Activated naive CD4-positive, alpha-beta T cell treated with anti-CD3 and anti-CD28 coated beads, Interleukin-2, amount 10 ng/mL, durations not matched to agents 5 hours and 36 hours (primary cell): ENCODE data around the gene NAIF1. TPM values are rescaled to one million over a fixed set of nuclear protein-coding genes. Genes with fewer than 3 reads are reported as not detected.

Experiments used
- total RNA-seq, 2 experiments: library from RNA; stranded (reverse); gene quantifications; one replicate each; pipeline ENCODE4 v1.2.3, GENCODE V29; 2021

Gene NAIF1
- 10 to 100 TPM; 11.0 to 12.9 TPM for total RNA-seq

DNA sequence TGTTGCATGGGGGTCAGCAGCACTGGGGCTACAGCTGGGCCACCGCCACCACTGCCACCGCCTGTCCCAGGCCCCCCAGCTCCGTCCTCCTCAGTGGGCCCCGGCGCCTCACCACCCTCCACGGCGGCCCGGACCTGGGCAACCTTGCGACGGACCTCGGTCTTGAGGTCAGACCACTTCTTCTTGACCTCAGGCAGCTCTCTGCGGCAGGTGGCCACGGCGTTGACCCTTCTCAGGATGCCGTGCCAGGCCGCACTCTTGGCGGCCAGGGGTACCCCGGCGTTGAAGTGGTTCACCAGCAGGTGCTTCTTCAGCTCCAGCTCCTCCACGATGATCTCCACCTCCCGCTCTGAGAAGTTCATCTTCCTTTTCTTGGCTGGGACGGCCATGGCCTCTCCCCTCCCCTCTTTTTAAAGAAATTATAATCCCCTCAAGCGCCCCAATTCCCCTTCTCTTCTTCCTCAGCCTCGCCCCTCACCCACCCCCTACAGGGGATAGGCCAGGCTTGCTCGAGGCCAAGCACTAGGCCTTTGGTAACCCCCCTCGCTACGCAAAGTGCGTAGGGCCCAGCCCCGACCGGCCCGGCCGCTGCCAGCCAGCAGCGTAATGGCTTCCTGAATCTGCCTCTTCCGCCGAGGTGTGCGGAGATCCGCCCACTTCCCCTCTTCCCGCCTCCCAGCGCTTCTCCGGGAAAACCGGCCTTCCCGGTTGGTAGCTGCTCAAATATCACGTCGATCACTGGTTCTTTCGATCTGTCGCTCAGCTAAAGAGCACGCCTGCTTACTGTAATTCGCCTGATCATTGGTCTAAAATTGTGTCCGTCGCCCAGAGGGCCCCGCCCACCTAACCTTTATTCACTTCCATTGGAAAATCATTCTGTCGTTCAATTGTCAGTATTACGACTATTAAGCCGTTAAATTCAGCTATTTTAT lies at the start of gene NAIF1:
Gene NAIF1 (minus strand): TSS at position 608 of the 932 bp plus-strand sequence. CDS start 219 bp downstream, at position 389.

DNA sequence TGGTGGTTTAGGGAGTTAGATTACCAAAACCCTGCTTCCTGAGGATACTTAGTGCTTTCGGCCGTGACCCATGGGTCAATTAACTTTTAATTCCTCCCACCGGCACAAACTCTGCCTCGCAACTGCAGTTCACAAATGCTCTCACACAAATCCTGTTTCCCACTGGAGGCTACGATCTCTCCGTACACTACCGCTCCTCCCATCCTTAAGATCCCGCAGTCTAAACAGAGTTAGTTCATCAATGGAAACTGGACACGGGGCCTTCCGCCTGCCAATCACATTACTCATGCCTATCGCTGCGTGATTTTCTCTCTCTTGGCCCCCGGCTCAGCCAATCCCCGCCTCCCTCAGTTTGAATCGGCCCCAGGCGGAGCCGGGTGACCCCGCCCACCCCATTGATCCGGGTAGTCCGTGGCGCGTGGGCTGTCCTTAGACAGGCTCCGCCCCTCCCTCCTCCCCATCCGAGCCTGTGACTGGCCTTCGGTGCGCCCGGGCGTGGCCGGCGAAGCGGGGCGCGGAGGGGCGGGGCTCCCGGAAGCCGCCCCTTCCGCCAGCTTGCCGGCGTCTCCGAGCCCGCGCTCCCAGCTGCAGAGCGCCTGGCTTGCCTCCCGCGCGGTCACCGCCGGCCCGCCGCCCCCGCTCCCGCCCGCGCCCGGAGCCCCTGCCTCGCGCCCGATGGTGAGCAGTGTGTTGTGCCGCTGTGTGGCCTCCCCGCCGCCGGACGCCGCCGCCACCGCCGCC lies 695 bp upstream of the NAIF1 start, which contains the start of gene SLC25A25:
Gene SLC25A25 (plus strand): TSS at position 588 of the 741 bp plus-strand sequence. CDS start 88 bp downstream, at position 676.

Other genes starting within 250 kb of the NAIF1 start
- 10 to 100 TPM; 18.3 TPM for gene ENG, start 212.7 kb downstream of the NAIF1 start, total RNA-seq
- gene AK1, start 189.6 kb downstream of the NAIF1 start, total RNA-seq, result 10 to 100 TPM; 65.7 to 83.0 TPM
- gene ST6GALNAC6, start 167.7 kb downstream of the NAIF1 start, total RNA-seq, result 100 to 1,000 TPM; 119 to 129 TPM
- 10 to 100 TPM; 29.6 to 32.1 TPM for gene ST6GALNAC4, start 150.3 kb downstream of the NAIF1 start, total RNA-seq
- 1 to 10 TPM; 1.0 to 1.2 TPM for gene PIP5KL1, start 136.5 kb downstream of the NAIF1 start, total RNA-seq
- gene DPM2, start 129.5 kb downstream of the NAIF1 start, total RNA-seq, result 10 to 100 TPM; 59.0 to 60.3 TPM
- 100 to 1,000 TPM; 405 to 422 TPM for gene EEIG1, start 86.3 kb downstream of the NAIF1 start, total RNA-seq
- gene SLC25A25, start 912 bp upstream of the NAIF1 start, total RNA-seq, result 10 to 100 TPM; 15.4 to 16.0 TPM
- gene PTGES2, start 60.4 kb upstream of the NAIF1 start, total RNA-seq, result 10 to 100 TPM; 44.6 to 50.5 TPM
- gene LCN2, start 82.1 kb upstream of the NAIF1 start, total RNA-seq, result not detected
- 10 to 100 TPM; 95.0 to 96.0 TPM for gene BBLN, start 92.9 kb upstream of the NAIF1 start, total RNA-seq
- gene CIZ1, start 124.3 kb upstream of the NAIF1 start, total RNA-seq, result 100 to 1,000 TPM; 118 to 121 TPM
- gene DNM1, start 136.1 kb upstream of the NAIF1 start, total RNA-seq, result under 1 TPM; 0.25 to 0.99 TPM
- gene GOLGA2, start 208.7 kb upstream of the NAIF1 start, total RNA-seq, result 10 to 100 TPM; 40.3 to 47.1 TPM
- 10 to 100 TPM; 10.9 to 12.1 TPM for gene SWI5, start 209.0 kb upstream of the NAIF1 start, total RNA-seq